Gastroesophageal sphincter (tissue), 3 donors: ENCODE data around the gene NUP210L.

Experiments used
- EP300 ChIP-seq: sonication (generic); formaldehyde crosslinking; IDR thresholded peaks from one replicate; pipeline ENCODE4 v1.6.1; 2017; ENCODE audit warnings: antibody characterized with exemption, mild to moderate bottlenecking
- POLR2A ChIP-seq, 2 donors: fragments of 450-650 bp; IDR thresholded peaks; one replicate each; pipeline ENCODE4 v1.6.1; 2017; ENCODE audit warnings: antibody characterized with exemption in 2 of 2, mild to moderate bottlenecking in 2 of 2, moderate library complexity in 1 of 2
- TF ChIP-seq, protein P1 (sequence below), 4 experiments: fragments of 200-600 bp in 2 of 4; fragments of 450-650 bp in 2 of 4; sonication (generic) in 1 of 4; IDR thresholded peaks; one replicate each; pipeline ENCODE4 v1.5.1; 2017 to 2019; ENCODE audit warnings: antibody characterized with exemption in 4 of 4, mild to moderate bottlenecking in 2 of 4, moderate library complexity in 2 of 4

DNA sequence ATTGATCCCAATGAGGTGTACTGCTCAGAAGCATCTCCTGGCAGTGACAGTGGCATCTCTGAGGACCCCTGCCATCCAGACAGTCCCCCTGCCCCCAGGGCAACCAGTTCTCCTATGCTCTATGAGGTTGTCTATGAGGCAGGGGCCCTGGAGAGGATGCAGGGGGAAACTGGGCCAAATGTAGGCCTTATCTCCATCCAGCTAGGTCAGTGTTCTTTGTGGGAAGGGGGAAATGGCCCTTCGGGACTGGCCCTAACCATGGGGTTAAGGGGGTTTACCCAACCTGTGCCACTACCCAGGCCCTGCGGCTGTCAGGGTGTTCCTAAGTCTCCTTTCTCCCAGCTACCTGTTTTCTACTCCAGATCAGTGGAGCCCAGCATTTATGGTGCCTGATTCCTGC lies 185.9 kb downstream of the NUP210L start:
- TF ChIP-seq, protein P1, sequence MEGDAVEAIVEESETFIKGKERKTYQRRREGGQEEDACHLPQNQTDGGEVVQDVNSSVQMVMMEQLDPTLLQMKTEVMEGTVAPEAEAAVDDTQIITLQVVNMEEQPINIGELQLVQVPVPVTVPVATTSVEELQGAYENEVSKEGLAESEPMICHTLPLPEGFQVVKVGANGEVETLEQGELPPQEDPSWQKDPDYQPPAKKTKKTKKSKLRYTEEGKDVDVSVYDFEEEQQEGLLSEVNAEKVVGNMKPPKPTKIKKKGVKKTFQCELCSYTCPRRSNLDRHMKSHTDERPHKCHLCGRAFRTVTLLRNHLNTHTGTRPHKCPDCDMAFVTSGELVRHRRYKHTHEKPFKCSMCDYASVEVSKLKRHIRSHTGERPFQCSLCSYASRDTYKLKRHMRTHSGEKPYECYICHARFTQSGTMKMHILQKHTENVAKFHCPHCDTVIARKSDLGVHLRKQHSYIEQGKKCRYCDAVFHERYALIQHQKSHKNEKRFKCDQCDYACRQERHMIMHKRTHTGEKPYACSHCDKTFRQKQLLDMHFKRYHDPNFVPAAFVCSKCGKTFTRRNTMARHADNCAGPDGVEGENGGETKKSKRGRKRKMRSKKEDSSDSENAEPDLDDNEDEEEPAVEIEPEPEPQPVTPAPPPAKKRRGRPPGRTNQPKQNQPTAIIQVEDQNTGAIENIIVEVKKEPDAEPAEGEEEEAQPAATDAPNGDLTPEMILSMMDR (IDR thresholded peaks at IDR 0.05), result no peak
- TF ChIP-seq EP300 (no peak), POLR2A (IDR thresholded peaks at IDR 0.05) (no peak)
